Sigmoid colon (tissue), 4 donors: Measurements from ENCODE around the gene RINL.

Source experiments
- POLR2A ChIP-seq, 2 donors: fragments of 450-650 bp; IDR thresholded peaks; one replicate each; pipeline ENCODE4 v1.6.1; 2016; ENCODE audit warnings: antibody characterized with exemption in 2 of 2, mild to moderate bottlenecking in 2 of 2, moderate library complexity in 2 of 2
- POLR2AphosphoS5 ChIP-seq, 4 donors: sonication (generic); formaldehyde crosslinking; IDR thresholded peaks; one replicate each; pipeline ENCODE4 v1.6.1; 2017; ENCODE audit warnings: antibody characterized with exemption in 4 of 4
- TF ChIP-seq, protein P1 (sequence below), 4 experiments: fragments of 450-650 bp in 3 of 4; fragments of 200-600 bp in 1 of 4; IDR thresholded peaks; one replicate each; pipeline ENCODE4 v1.5.1; 2016 to 2019; ENCODE audit warnings: antibody characterized with exemption in 4 of 4, mild to moderate bottlenecking in 3 of 4, moderate library complexity in 2 of 4

DNA sequence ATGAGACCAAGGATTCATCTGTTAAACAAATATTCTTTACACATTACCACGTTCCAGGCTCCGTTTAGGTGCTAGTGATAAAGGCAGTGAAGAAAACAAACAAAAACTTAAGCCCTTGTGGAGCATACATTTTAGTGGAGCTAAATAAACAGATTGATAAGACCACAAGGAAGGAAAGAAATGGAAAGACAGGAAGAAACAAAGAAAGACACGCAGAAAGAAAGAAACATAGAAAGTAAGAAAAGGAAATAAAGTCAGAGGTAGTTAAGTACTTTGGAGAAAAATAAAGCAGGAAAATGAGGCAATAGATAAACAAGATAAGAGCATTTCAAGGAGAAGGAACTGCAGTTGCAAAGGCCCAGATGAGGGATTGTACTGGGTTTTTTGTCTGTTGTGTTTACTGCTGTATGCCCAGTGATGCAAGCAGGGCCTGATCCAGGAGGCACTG, 22.7 kb upstream of the RINL start:
- TF ChIP-seq POLR2AphosphoS5 (IDR thresholded peaks at IDR 0.05) (no peak), POLR2A (IDR thresholded peaks at IDR 0.05) (no peak)
- TF ChIP-seq, protein P1, sequence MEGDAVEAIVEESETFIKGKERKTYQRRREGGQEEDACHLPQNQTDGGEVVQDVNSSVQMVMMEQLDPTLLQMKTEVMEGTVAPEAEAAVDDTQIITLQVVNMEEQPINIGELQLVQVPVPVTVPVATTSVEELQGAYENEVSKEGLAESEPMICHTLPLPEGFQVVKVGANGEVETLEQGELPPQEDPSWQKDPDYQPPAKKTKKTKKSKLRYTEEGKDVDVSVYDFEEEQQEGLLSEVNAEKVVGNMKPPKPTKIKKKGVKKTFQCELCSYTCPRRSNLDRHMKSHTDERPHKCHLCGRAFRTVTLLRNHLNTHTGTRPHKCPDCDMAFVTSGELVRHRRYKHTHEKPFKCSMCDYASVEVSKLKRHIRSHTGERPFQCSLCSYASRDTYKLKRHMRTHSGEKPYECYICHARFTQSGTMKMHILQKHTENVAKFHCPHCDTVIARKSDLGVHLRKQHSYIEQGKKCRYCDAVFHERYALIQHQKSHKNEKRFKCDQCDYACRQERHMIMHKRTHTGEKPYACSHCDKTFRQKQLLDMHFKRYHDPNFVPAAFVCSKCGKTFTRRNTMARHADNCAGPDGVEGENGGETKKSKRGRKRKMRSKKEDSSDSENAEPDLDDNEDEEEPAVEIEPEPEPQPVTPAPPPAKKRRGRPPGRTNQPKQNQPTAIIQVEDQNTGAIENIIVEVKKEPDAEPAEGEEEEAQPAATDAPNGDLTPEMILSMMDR (IDR thresholded peaks at IDR 0.05) = no peak
